CD4-positive, alpha-beta T cell treated with Interleukin-21 for 1 hour (primary cell): Measurements from ENCODE around the gene DR1.

ENCODE experiments used
- DNase-seq: peaks from one replicate; pipeline ENCODE4 v3.0.0-alpha.2; 2020

DR1 gene

GRCh38 chr1:93399781-93400180, 54.1 kb downstream of the DR1 start:
- DNase-seq = no peak

- DNase-seq = no peak
These were observed 62.5 kb downstream of the DR1 start for GRCh38 chr1:93408203-93408602.

GRCh38 chr1:93411000-93411399, 65.3 kb downstream of the DR1 start:
- no peak for DNase-seq

DNA sequence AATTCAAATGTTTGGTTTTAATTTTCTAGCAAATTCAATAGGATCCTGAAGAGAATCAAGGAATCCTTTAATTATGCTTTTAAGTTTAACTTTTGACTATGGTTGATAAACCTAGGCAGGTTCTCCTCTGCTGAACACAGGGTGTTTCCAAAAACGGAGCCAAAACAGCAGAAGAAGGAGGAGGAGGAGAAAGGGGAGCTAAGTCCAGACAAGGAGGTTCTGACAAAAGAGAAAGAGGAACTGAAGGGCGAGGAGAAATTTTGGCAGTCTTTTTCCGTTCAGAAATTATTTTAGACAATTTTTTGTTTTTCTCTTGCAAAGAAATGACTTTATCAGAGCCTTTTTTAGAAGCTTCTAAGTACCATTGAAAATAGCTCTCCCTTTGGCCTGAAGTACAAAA, 69.0 kb downstream of the DR1 start:
- no peak for DNase-seq

- no peak for DNase-seq
These were observed 69.6 kb downstream of the DR1 start for GRCh38 chr1:93415296-93415695.

- no peak for DNase-seq
These were observed 70.5 kb downstream of the DR1 start for GRCh38 chr1:93416183-93416582.
